Measurements from ENCODE around the gene SLC25A10. TPM values are rescaled to one million over a fixed set of nuclear protein-coding genes. Genes with fewer than 3 reads are reported as not detected.
"Not testable (repeated sequence)": the region's sequence is repeated elsewhere in the genome, so short reads cannot be mapped to it uniquely, and the experiment has no call there.

SLC25A10 gene
- polyA plus RNA-seq, 1 donor from 2014 or later, result 2.4 TPM

GRCh38 chr17:81738801-81739393 is 26.8 kb downstream of the SLC25A10 start:
- no peaks in the 10 kb centered on the region for H3K36me3 Mint-ChIP-seq
- H3K9me3 Mint-ChIP-seq, result peaks cover 0 to 2% (median 0%) of the 10 kb centered on the region in 3 donors
- H3K27ac Mint-ChIP-seq, result no peak overlapping the region
- no peak overlapping the region for H3K4me3 Mint-ChIP-seq
- peaks cover 16% of the 10 kb centered on the region for H3K27me3 Mint-ChIP-seq
- H3K4me1 Mint-ChIP-seq, result peaks cover 0 to 8% (median 6%) of the 10 kb centered on the region in 3 donors

GRCh38 chr17:81739593-81739992 is 27.5 kb downstream of the SLC25A10 start:
- H3K36me3 Mint-ChIP-seq, H3K27ac Mint-ChIP-seq, H3K9me3 Mint-ChIP-seq, H3K4me3 Mint-ChIP-seq, H3K4me1 Mint-ChIP-seq: not testable (repeated sequence)
- H3K27me3 Mint-ChIP-seq, result peaks cover 16% of the 10 kb centered on the region

- Mint-ChIP-seq H3K27me3 (peaks cover 16% of the 10 kb centered on the region), H3K4me3 (no peak overlapping the region), H3K9me3 (peaks cover 0 to 2% (median 0%) of the 10 kb centered on the region in 3 donors), H3K27ac (no peak overlapping the region), H3K36me3 (no peaks in the 10 kb centered on the region), H3K4me1 (peaks cover 0 to 6% (median 5%) of the 10 kb centered on the region in 3 donors)
Observed at GRCh38 chr17:81740395-81740961, 28.4 kb downstream of the SLC25A10 start.

- Mint-ChIP-seq H3K4me3 (no peak overlapping the region), H3K27ac (no peak overlapping the region), H3K4me1 (no peaks in the 10 kb centered on the region), H3K36me3 (no peaks in the 10 kb centered on the region), H3K9me3 (no peaks in the 10 kb centered on the region), H3K27me3 (peaks cover 12% of the 10 kb centered on the region)
Observed at GRCh38 chr17:81741049-81741593, 29.0 kb downstream of the SLC25A10 start.

GRCh38 chr17:81741594-81742452 is 29.7 kb downstream of the SLC25A10 start:
- H3K4me3 Mint-ChIP-seq, result no peak overlapping the region
- H3K27ac Mint-ChIP-seq, result no peak overlapping the region
- peaks cover 9% of the 10 kb centered on the region for H3K27me3 Mint-ChIP-seq
- no peaks in the 10 kb centered on the region for H3K4me1 Mint-ChIP-seq
- H3K36me3 Mint-ChIP-seq, result no peaks in the 10 kb centered on the region
- H3K9me3 Mint-ChIP-seq, result no peaks in the 10 kb centered on the region

Other genes with a start within 250 kb of the SLC25A10 start
- 1,302 TPM for gene ACTG1, start 199.5 kb upstream of the SLC25A10 start, polyA plus RNA-seq
- gene FSCN2, start 183.9 kb upstream of the SLC25A10 start, polyA plus RNA-seq, result 0.83 TPM
- gene FAAP100, start 159.9 kb upstream of the SLC25A10 start, polyA plus RNA-seq, result 25.6 TPM
- 53.5 TPM for gene NPLOC4, start 75.2 kb upstream of the SLC25A10 start, polyA plus RNA-seq
- 0.36 TPM for gene TSPAN10, start 75.1 kb upstream of the SLC25A10 start, polyA plus RNA-seq
- 1.5 TPM for gene PDE6G, start 55.7 kb upstream of the SLC25A10 start, polyA plus RNA-seq
- 77.7 TPM for gene OXLD1, start 45.7 kb upstream of the SLC25A10 start, polyA plus RNA-seq
- gene CCDC137, start 45.5 kb upstream of the SLC25A10 start, polyA plus RNA-seq, result 27.9 TPM
- gene ARL16, start 28.5 kb upstream of the SLC25A10 start, polyA plus RNA-seq, result 33.2 TPM
- gene HGS, start 28.3 kb upstream of the SLC25A10 start, polyA plus RNA-seq, result 37.6 TPM
- 63.7 TPM for gene MRPL12, start 8.9 kb upstream of the SLC25A10 start, polyA plus RNA-seq
- not detected for gene GCGR, start 91.9 kb downstream of the SLC25A10 start, polyA plus RNA-seq
- gene MCRIP1, start 121.0 kb downstream of the SLC25A10 start, polyA plus RNA-seq, result 66.4 TPM
- gene PPP1R27, start 122.8 kb downstream of the SLC25A10 start, polyA plus RNA-seq, result not detected
- gene P4HB, start 148.3 kb downstream of the SLC25A10 start, polyA plus RNA-seq, result 177 TPM
- gene ARHGDIA, start 159.1 kb downstream of the SLC25A10 start, polyA plus RNA-seq, result 163 TPM
- 22.5 TPM for gene ALYREF, start 179.3 kb downstream of the SLC25A10 start, polyA plus RNA-seq
- 266 TPM for gene ANAPC11, start 179.4 kb downstream of the SLC25A10 start, polyA plus RNA-seq
- gene NPB, start 190.0 kb downstream of the SLC25A10 start, polyA plus RNA-seq, result not detected
- 20.0 TPM for gene PCYT2, start 199.1 kb downstream of the SLC25A10 start, polyA plus RNA-seq
- gene SIRT7, start 205.9 kb downstream of the SLC25A10 start, polyA plus RNA-seq, result 31.6 TPM
- 1.6 TPM for gene MAFG, start 215.5 kb downstream of the SLC25A10 start, polyA plus RNA-seq
- 3.6 TPM for gene PYCR1, start 225.0 kb downstream of the SLC25A10 start, polyA plus RNA-seq
- gene MYADML2, start 234.9 kb downstream of the SLC25A10 start, polyA plus RNA-seq, result not detected
- not detected for gene NOTUM, start 248.9 kb downstream of the SLC25A10 start, polyA plus RNA-seq

Measured in IgD-negative memory B cell (primary cell).